HepG2 (cell line): ENCODE data around the gene TCF3. TPM values are rescaled to one million over a fixed set of nuclear protein-coding genes. Genes with fewer than 3 reads are reported as not detected.

ENCODE experiments used
- ATF7 ChIP-seq, 2 experiments: fragments of 450-650 bp in 1 of 2; sonication (generic) in 1 of 2; formaldehyde crosslinking in 1 of 2; IDR thresholded peaks; 2 replicates each; pipeline versions ENCODE4 v1.4.0 to v1.6.1; 2016 to 2020; ENCODE audit warnings: antibody characterized with exemption in 1 of 2, mild to moderate bottlenecking in 1 of 2, missing genetic modification reagents in 1 of 2
- CAMTA2 ChIP-seq: sonication (generic); formaldehyde crosslinking; IDR thresholded peaks from 2 replicates; pipeline ENCODE4 v1.4.0; 2020; ENCODE audit warnings: mild to moderate bottlenecking, missing genetic modification reagents, borderline replicate concordance
- CREB1 ChIP-seq, 2 experiments: fragments of 450-650 bp in 1 of 2; IDR thresholded peaks; 2 replicates each; pipeline ENCODE4 v1.6.1; 2016 to 2017; ENCODE audit warnings: control low read depth in 1 of 2, mild to moderate bottlenecking in 1 of 2, missing compliant biosample characterization in 1 of 2, missing genetic modification characterization in 1 of 2
- HHEX ChIP-seq: IDR thresholded peaks from 2 replicates; pipeline ENCODE4 v1.6.1; 2016; ENCODE audit warnings: control low read depth
- KDM6A ChIP-seq: IDR thresholded peaks from 2 replicates; pipeline ENCODE4 v1.6.1; 2016; ENCODE audit warnings: low read depth
- MIXL1 ChIP-seq: IDR thresholded peaks from 2 replicates; pipeline ENCODE4 v1.6.1; 2016
- NFIC ChIP-seq: IDR thresholded peaks from 2 replicates; pipeline ENCODE4 v1.6.1; 2012; ENCODE audit warnings: mild to moderate bottlenecking, low read length, inconsistent platforms
- RFX3 ChIP-seq: IDR thresholded peaks from 2 replicates; pipeline ENCODE4 v1.6.1; 2016; ENCODE audit warnings: missing biosample characterization, missing genetic modification reagents
- THAP11 ChIP-seq: IDR thresholded peaks from 2 replicates; pipeline ENCODE4 v1.6.1; 2016; ENCODE audit warnings: missing biosample characterization, missing genetic modification reagents
- ZBTB1 ChIP-seq: sonication (generic); formaldehyde crosslinking; IDR thresholded peaks from 2 replicates; pipeline ENCODE4 v1.4.0; 2020; ENCODE audit warnings: missing genetic modification reagents, borderline replicate concordance
- ZBTB7A ChIP-seq: sonication (generic); formaldehyde crosslinking; IDR thresholded peaks from 2 replicates; pipeline ENCODE4 v1.8.0; 2022; ENCODE audit warnings: mild to moderate bottlenecking, missing genetic modification reagents
- ZNF138 ChIP-seq: sonication (generic); formaldehyde crosslinking; IDR thresholded peaks from 2 replicates; pipeline ENCODE4 v1.5.0; 2020; ENCODE audit warnings: mild to moderate bottlenecking, low read depth, missing genetic modification reagents
- ZNF24 ChIP-seq: fragments of 450-650 bp; IDR thresholded peaks from 2 replicates; pipeline ENCODE4 v1.6.1; 2017; ENCODE audit warnings: antibody characterized with exemption, mild to moderate bottlenecking
- ZNF678 ChIP-seq: sonication (generic); formaldehyde crosslinking; IDR thresholded peaks from 2 replicates; pipeline ENCODE4 v1.4.0; 2020; ENCODE audit warnings: mild to moderate bottlenecking, missing genetic modification reagents
- ZNF766 ChIP-seq: sonication (generic); formaldehyde crosslinking; IDR thresholded peaks from 2 replicates; pipeline ENCODE4 v1.5.0; 2020; ENCODE audit warnings: missing genetic modification reagents, borderline replicate concordance
- polyA plus RNA-seq, 8 experiments: library from polyadenylated mRNA; depleted of rRNA in 3 of 8; stranded (reverse) in 7 of 8; unstranded in 1 of 8; fragments of >200 nt; fragmentation: Illumina TruSeq in 4 of 8; extraction: Trizol in 4 of 8; gene quantifications; 2 replicates each; pipeline versions ENCODE4 v1.2.1 to v1.2.3, GENCODE V29; 2011 to 2016; ENCODE audit warnings: low read depth in 4 of 8, missing spikeins in 1 of 8, mixed read lengths in 1 of 8; ENCODE audit not compliant: insufficient read depth in 1 of 8
- total RNA-seq, 5 experiments: library from RNA; depleted of rRNA; stranded (reverse); fragments of >200 nt; fragmentation: Illumina TruSeq; extraction: Trizol; gene quantifications; 2 replicates each; pipeline ENCODE4 v1.2.3, GENCODE V29; 2016; ENCODE audit warnings: low read depth in 1 of 5
- TF ChIP-seq, protein P1 (sequence below): sonication (generic); formaldehyde crosslinking; IDR thresholded peaks from 2 replicates; pipeline ENCODE4 v1.5.1; 2020; ENCODE audit warnings: mild to moderate bottlenecking, moderate library complexity, missing genetic modification reagents
- TF ChIP-seq, protein P2 (sequence below): sonication (generic); formaldehyde crosslinking; IDR thresholded peaks from 2 replicates; pipeline ENCODE4 v1.8.1; 2022; ENCODE audit warnings: low read depth, mild to moderate bottlenecking, missing genetic modification reagents
- TF ChIP-seq, protein P3 (sequence below): sonication (generic); formaldehyde crosslinking; IDR thresholded peaks from 2 replicates; pipeline ENCODE4 v1.9.0; 2022; ENCODE audit warnings: missing genetic modification reagents, mild to moderate bottlenecking, borderline replicate concordance
- TF ChIP-seq, protein P4 (sequence below): sonication (generic); formaldehyde crosslinking; IDR thresholded peaks from 2 replicates; pipeline ENCODE4 v1.4.0; 2020; ENCODE audit warnings: low read depth, missing genetic modification reagents

TCF3 gene
- total and polyA plus RNA-seq, 2 of the 13 experiments (the other 11 are each of a cell fraction or from before 2014, with no cell fraction given): 51.4 to 53.2 TPM

DNA sequence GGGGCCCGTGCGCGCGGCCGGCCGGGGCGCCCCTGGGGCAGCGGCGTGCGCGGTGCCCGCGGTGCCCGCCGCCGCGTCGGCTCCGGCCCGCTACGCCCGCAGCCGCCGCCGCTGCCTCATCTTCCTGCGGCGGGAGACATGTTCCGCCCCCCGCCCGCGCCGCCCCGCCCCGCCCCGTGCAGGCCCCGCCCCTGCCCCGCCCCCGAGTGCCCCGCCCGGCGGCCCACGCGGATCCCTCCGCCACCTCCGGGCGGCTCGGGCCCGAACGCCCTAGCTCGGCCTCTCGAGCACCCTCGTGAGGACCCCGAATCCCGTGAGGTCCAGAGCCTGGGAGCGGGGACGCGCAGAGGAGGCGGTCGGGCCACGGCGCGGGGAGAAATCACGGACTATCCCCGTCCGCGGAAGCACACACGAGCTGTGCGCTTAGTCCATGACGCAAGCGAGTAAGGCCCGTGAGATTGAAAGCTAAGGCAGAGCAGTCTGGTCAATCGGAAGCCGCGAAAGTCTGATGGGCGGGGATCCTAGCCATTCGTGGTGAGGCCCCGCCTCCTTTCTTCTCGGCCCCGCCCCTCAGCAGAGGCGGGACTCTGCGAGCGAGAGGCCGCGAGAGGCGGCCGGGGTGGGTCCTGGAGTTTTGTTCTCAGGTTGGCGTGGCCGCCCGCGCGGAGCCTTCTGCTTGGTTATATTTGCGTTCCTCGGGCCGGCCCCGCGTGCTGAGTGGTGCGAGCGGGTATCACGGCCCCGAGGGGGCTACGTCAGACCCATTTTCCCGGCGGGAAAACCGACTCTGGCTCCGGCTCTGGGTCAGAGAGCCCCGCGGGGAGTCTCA, at the start of gene TCF3 (continued):
- TF ChIP-seq ATF7 (IDR thresholded peaks at IDR 0.05): peak; percentile 96
- TF ChIP-seq ATF7 (CRISPR knock-in tag; IDR thresholded peaks at IDR 0.05): peak; percentile 98
- no peak for TF ChIP-seq ZNF678 (CRISPR knock-in tag)
- no peak for TF ChIP-seq CAMTA2
- no peak for TF ChIP-seq ZNF138 (CRISPR knock-in tag)
- TF ChIP-seq, protein P1, sequence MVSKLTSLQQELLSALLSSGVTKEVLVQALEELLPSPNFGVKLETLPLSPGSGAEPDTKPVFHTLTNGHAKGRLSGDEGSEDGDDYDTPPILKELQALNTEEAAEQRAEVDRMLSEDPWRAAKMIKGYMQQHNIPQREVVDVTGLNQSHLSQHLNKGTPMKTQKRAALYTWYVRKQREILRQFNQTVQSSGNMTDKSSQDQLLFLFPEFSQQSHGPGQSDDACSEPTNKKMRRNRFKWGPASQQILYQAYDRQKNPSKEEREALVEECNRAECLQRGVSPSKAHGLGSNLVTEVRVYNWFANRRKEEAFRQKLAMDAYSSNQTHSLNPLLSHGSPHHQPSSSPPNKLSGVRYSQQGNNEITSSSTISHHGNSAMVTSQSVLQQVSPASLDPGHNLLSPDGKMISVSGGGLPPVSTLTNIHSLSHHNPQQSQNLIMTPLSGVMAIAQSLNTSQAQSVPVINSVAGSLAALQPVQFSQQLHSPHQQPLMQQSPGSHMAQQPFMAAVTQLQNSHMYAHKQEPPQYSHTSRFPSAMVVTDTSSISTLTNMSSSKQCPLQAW (CRISPR knock-in tag): no peak
- peak; percentile 35; the same call in 1 of the 2 replicates for TF ChIP-seq ZNF766 (CRISPR knock-in tag)
- TF ChIP-seq ZNF24: 0 out of 2 replicates have a peak, but pooled peaks have one; percentile 43
- no peak for TF ChIP-seq KDM6A
- TF ChIP-seq THAP11 (CRISPR knock-in tag): peak; percentile 88
- TF ChIP-seq CREB1 (IDR thresholded peaks at IDR 0.05): peak; percentile 96
- TF ChIP-seq CREB1 (CRISPR knock-in tag; IDR thresholded peaks at IDR 0.05): peak; percentile 96
- TF ChIP-seq ZBTB7A (CRISPR knock-in tag): peak; percentile 51; the same call in 1 of the 2 replicates
- no peak for TF ChIP-seq ZBTB1 (CRISPR knock-in tag)
- no peak for TF ChIP-seq MIXL1 (CRISPR knock-in tag)
- no peak for TF ChIP-seq HHEX (CRISPR knock-in tag)
- TF ChIP-seq, protein P2, sequence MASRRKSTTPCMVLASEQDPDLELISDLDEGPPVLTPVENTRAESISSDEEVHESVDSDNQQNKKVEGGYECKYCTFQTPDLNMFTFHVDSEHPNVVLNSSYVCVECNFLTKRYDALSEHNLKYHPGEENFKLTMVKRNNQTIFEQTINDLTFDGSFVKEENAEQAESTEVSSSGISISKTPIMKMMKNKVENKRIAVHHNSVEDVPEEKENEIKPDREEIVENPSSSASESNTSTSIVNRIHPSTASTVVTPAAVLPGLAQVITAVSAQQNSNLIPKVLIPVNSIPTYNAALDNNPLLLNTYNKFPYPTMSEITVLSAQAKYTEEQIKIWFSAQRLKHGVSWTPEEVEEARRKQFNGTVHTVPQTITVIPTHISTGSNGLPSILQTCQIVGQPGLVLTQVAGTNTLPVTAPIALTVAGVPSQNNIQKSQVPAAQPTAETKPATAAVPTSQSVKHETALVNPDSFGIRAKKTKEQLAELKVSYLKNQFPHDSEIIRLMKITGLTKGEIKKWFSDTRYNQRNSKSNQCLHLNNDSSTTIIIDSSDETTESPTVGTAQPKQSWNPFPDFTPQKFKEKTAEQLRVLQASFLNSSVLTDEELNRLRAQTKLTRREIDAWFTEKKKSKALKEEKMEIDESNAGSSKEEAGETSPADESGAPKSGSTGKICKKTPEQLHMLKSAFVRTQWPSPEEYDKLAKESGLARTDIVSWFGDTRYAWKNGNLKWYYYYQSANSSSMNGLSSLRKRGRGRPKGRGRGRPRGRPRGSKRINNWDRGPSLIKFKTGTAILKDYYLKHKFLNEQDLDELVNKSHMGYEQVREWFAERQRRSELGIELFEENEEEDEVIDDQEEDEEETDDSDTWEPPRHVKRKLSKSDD: 0 out of 2 replicates have a peak, but pooled peaks have one; percentile 58
- TF ChIP-seq NFIC: no peak
- TF ChIP-seq RFX3 (CRISPR knock-in tag): 0 out of 2 replicates have a peak, but pooled peaks have one; percentile 22
- TF ChIP-seq, protein P3, sequence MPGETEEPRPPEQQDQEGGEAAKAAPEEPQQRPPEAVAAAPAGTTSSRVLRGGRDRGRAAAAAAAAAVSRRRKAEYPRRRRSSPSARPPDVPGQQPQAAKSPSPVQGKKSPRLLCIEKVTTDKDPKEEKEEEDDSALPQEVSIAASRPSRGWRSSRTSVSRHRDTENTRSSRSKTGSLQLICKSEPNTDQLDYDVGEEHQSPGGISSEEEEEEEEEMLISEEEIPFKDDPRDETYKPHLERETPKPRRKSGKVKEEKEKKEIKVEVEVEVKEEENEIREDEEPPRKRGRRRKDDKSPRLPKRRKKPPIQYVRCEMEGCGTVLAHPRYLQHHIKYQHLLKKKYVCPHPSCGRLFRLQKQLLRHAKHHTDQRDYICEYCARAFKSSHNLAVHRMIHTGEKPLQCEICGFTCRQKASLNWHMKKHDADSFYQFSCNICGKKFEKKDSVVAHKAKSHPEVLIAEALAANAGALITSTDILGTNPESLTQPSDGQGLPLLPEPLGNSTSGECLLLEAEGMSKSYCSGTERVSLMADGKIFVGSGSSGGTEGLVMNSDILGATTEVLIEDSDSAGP (CRISPR knock-in tag): peak; percentile 79; the same call in 1 of the 2 replicates
- TF ChIP-seq, protein P4, sequence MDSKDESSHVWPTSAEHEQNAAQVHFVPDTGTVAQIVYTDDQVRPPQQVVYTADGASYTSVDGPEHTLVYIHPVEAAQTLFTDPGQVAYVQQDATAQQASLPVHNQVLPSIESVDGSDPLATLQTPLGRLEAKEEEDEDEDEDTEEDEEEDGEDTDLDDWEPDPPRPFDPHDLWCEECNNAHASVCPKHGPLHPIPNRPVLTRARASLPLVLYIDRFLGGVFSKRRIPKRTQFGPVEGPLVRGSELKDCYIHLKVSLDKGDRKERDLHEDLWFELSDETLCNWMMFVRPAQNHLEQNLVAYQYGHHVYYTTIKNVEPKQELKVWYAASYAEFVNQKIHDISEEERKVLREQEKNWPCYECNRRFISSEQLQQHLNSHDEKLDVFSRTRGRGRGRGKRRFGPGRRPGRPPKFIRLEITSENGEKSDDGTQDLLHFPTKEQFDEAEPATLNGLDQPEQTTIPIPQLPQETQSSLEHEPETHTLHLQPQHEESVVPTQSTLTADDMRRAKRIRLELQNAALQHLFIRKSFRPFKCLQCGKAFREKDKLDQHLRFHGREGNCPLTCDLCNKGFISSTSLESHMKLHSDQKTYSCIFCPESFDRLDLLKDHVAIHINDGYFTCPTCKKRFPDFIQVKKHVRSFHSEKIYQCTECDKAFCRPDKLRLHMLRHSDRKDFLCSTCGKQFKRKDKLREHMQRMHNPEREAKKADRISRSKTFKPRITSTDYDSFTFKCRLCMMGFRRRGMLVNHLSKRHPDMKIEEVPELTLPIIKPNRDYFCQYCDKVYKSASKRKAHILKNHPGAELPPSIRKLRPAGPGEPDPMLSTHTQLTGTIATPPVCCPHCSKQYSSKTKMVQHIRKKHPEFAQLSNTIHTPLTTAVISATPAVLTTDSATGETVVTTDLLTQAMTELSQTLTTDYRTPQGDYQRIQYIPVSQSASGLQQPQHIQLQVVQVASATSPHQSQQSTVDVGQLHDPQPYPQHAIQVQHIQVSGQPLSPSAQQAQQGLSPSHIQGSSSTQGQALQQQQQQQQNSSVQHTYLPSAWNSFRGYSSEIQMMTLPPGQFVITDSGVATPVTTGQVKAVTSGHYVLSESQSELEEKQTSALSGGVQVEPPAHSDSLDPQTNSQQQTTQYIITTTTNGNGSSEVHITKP: no peak
